CD4-positive, alpha-beta memory T cell (primary cell): ENCODE results near the gene ME3. TPM values are rescaled to one million over a fixed set of nuclear protein-coding genes. Genes with fewer than 3 reads are reported as not detected.

Source experiments
- CTCF ChIA-PET: fragments of 350-600 bp; sonication (Branson Sonifier 250); formaldehyde crosslinking; loops from one replicate; lab custom pipeline; 2021; ENCODE audit warnings: inconsistent platforms; ENCODE audit not compliant: partially characterized antibody; lab: Charles Lee
- POLR2A ChIA-PET: fragments of 350-600 bp; sonication (Branson Sonifier 250); formaldehyde crosslinking; loops from one replicate; lab custom pipeline; 2021; ENCODE audit not compliant: partially characterized antibody; lab: Charles Lee
- DNase-seq, 5 donors: peaks; one replicate each; pipeline versions ENCODE4 v3.0.0 to v3.0.0-alpha.2; 2020 to 2022; ENCODE audit warnings: mixed read lengths in 1 of 5
- H3K27ac ChIP-seq: one replicate; pipeline ENCODE4 v1.7.0; 2013; ENCODE audit warnings: low read depth, low read length
- H3K27me3 ChIP-seq: 2 replicates; pipeline ENCODE4 v1.7.0; 2013; ENCODE audit warnings: mild to moderate bottlenecking, low read length, moderate library complexity; ENCODE audit not compliant: insufficient read depth
- H3K36me3 ChIP-seq: 2 replicates; pipeline ENCODE4 v1.7.0; 2013; ENCODE audit warnings: mild to moderate bottlenecking, low read length, moderate library complexity; ENCODE audit not compliant: insufficient read depth
- H3K4me1 ChIP-seq: 2 replicates; pipeline ENCODE4 v1.7.0; 2013; ENCODE audit warnings: mild to moderate bottlenecking, low read length, moderate library complexity; ENCODE audit not compliant: insufficient read depth
- H3K4me3 ChIP-seq, 2 donors: one replicate each; pipeline ENCODE4 v1.7.0; 2013; ENCODE audit warnings: low read length in 2 of 2, mild to moderate bottlenecking in 1 of 2
- H3K9me3 ChIP-seq, 2 donors: one replicate each; pipeline ENCODE4 v1.7.0; 2013; ENCODE audit warnings: low read length in 2 of 2, control low read depth in 1 of 2; ENCODE audit not compliant: control insufficient read depth in 1 of 2
- H3K27ac Mint-ChIP-seq, 7 donors: one replicate each; pipeline ENCODE4 v1.8.0; 2020 to 2021; ENCODE audit warnings: mixed read lengths in 7 of 7, mild to moderate bottlenecking in 6 of 7, inconsistent platforms in 3 of 7, moderate library complexity in 3 of 7
- H3K27me3 Mint-ChIP-seq, 2 donors: one replicate each; pipeline ENCODE4 v1.8.0; 2020 to 2021; ENCODE audit warnings: mixed read lengths in 2 of 2
- H3K36me3 Mint-ChIP-seq, 2 donors: one replicate each; pipeline ENCODE4 v1.8.0; 2020 to 2021; ENCODE audit warnings: mixed read lengths in 2 of 2, inconsistent platforms in 1 of 2, mild to moderate bottlenecking in 1 of 2
- H3K4me1 Mint-ChIP-seq, 4 donors: one replicate each; pipeline ENCODE4 v1.8.0; 2020 to 2021; ENCODE audit warnings: mixed read lengths in 4 of 4, mild to moderate bottlenecking in 1 of 4
- H3K4me3 Mint-ChIP-seq, 8 donors: one replicate each; pipeline ENCODE4 v1.8.0; 2020 to 2021; ENCODE audit warnings: mixed read lengths in 8 of 8, mild to moderate bottlenecking in 7 of 8, moderate library complexity in 6 of 8, inconsistent platforms in 3 of 8
- H3K9me3 Mint-ChIP-seq, 8 donors: one replicate each; pipeline ENCODE4 v1.8.0; 2020 to 2021; ENCODE audit warnings: mixed read lengths in 8 of 8, mild to moderate bottlenecking in 5 of 8, inconsistent platforms in 3 of 8, moderate library complexity in 1 of 8
- intact Hi-C: fragments of 100-400 bp; cut with micrococcal nuclease; formaldehyde crosslinking; loops from one replicate; pipeline ENCODE4 v1.15.1; 2023
- polyA plus RNA-seq, 2 donors: library from polyadenylated mRNA; unstranded; fragments of 300-500 nt; fragmentation: Illumina TruSeq; gene quantifications; one replicate each; pipeline ENCODE4 v1.2.3, GENCODE V29; 2021
- total RNA-seq, 2 experiments: library from RNA; stranded (reverse); gene quantifications; one replicate each; pipeline ENCODE4 v1.2.3, GENCODE V29; 2021

ME3 gene
- total and polyA plus RNA-seq, 4 experiments from 2014 or later, result 0.15 to 1.9 (median 1.3) TPM; not detected in 1

DNA sequence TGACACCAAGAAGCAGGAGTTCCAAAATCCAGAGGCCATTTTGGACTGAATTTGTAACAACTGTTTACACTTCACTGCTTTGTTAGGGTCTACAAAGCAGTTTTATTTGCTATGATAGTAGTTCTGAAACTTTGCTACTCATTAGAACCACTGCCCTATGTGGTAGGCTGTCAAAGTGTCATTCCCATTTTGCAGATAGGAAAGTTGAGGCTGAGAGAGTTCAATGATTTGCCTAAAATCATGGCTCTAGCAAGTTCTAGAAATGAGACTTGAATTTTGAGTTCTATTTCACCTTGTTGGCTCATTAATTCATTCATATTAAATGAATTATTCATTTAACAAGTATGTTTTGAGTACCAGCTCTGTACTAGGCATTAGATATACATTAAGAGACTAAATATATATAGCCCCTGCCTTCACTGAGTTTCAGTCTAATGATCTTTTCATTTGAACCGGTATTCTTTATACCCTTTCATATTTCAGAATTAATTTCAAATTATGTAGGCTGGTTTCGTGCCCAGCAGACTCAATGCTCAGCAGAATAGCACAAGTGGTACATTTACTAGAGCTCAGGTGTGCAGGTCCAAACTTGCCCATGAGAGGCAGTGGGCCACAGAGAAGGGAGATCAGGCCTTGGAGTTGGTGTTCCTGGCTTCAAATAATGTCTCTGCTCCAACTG is 93.5 kb downstream of the ME3 start:
- H3K4me1 ChIP-seq, result no peaks in the 10 kb centered on the region
- H3K9me3 ChIP-seq, result no peaks in the 10 kb centered on the region
- intact Hi-C loops, result no loop called here
- H3K36me3 Mint-ChIP-seq, result no peaks in the 10 kb centered on the region
- no peaks in the 10 kb centered on the region for H3K36me3 ChIP-seq
- no peak overlapping the region for H3K27ac ChIP-seq
- H3K4me1 Mint-ChIP-seq, result no peaks in the 10 kb centered on the region
- POLR2A ChIA-PET, result no interaction called here
- H3K4me3 ChIP-seq, result no peak overlapping the region
- DNase-seq, result no peak
- peaks cover 1 to 8% of the 10 kb centered on the region in 2 donors for H3K27me3 Mint-ChIP-seq
- no peak overlapping the region for H3K27ac Mint-ChIP-seq
- H3K27me3 ChIP-seq, result no peaks in the 10 kb centered on the region
- CTCF ChIA-PET, result interaction anchor here (1.4 kb wide), 1 partner anchor 9 kb away, joined by 4 read pairs; no protein-coding TSS in a partner anchor
- H3K4me3 Mint-ChIP-seq, result no peak overlapping the region
- no peaks in the 10 kb centered on the region for H3K9me3 Mint-ChIP-seq

DNA sequence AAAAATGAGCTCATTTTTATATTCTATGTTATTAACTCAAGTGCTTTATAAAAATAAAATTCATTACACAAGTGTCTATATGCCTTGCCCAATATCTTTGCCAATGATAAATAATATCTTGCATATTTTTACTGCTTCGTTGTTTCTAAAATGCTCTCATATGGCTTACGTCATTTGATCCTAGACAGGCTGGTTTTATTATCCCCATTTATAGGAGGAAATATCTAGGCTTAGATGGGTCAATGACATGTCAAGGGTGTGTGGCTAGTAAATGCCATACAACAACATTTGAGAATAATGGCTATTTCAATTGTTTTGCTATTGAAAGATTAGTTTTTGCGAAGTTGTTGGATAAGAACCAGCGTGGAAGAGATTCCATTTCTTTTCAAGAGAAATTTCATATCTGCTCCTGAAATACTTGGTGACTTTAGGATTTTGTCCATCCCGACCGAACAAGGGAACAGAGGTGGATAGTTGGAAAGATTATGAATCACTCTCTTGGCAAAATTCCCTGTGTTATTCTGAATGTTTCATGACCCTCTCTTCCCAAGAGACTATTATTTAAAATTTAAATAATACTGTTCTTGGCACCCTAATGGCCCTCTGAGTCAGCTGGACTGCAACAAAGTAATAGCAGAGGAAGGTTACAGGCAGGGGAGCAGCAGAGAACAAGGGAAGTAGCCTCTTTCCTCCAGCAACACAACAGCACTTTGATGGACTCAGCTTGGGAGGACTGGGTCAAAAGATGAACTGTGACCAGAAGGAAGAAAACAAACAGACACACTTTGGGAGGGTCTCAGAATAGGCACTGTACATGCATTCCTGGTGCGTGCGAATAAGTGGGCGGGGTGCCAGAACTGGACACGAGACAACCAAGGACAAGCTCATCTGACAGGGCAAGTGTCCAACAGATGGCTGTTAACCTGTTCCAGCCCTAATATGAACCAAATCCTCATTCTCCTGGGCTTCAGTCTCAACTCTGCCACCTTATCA is 94.5 kb downstream of the ME3 start:
- Histone ChIP-seq H3K4me1 (no peaks in the 10 kb centered on the region), H3K9me3 (no peaks in the 10 kb centered on the region), H3K27ac (no peak overlapping the region), H3K27me3 (no peaks in the 10 kb centered on the region), H3K4me3 (no peak overlapping the region), H3K36me3 (no peaks in the 10 kb centered on the region)
- no peaks in the 10 kb centered on the region for H3K4me1 Mint-ChIP-seq
- DNase-seq, result no peak
- no peaks in the 10 kb centered on the region for H3K36me3 Mint-ChIP-seq
- POLR2A ChIA-PET, result no interaction called here
- H3K9me3 Mint-ChIP-seq, result no peaks in the 10 kb centered on the region
- no peak overlapping the region for H3K27ac Mint-ChIP-seq
- no peak overlapping the region for H3K4me3 Mint-ChIP-seq
- H3K27me3 Mint-ChIP-seq, result peaks cover 1 to 8% of the 10 kb centered on the region in 2 donors
- CTCF ChIA-PET, result no interaction called here
- intact Hi-C loops, result no loop called here

DNA sequence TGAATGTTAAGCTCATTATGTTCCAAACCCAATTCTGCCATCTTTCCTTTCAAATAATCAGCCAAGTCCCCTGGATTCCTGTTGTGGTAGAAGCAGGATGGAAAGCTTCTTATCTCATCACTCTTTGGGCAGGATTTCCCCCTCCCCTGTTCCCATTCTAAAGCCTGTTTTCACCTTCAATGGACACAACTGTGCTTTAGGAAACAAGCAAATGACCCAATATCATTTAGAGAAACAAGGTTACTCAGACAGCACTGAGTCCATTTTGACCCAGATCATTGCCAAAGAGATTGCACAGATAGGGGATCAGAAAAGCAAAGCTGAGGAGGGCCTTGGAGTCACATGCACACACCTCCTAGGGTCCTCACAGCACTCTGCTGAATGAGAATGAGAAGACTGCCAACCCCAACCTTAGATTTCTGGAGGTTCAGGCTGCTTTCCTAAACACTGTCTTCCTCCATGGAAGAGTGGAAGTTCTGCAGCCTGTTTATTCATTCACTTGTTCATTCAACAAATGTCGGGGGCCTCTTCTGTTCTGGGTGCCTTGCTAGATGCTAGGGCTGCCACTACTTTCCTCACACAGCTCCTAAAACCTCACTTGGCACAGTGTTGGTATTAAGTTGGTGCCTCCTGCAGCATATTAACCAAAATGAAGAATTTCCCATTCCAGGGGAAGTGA is 95.3 kb downstream of the ME3 start:
- Histone ChIP-seq H3K27me3 (no peaks in the 10 kb centered on the region), H3K4me3 (no peak overlapping the region), H3K9me3 (no peaks in the 10 kb centered on the region), H3K4me1 (no peaks in the 10 kb centered on the region), H3K36me3 (no peaks in the 10 kb centered on the region), H3K27ac (no peak overlapping the region)
- ChIA-PET CTCF (interaction anchor here (1.4 kb wide), 1 partner anchor 31 kb away, joined by 4 read pairs; no protein-coding TSS in a partner anchor), POLR2A (no interaction called here)
- intact Hi-C loops, result no loop called here
- H3K4me1 Mint-ChIP-seq, result no peaks in the 10 kb centered on the region
- DNase-seq, result no peak
- H3K27me3 Mint-ChIP-seq, result peaks cover 1 to 8% of the 10 kb centered on the region in 2 donors
- no peaks in the 10 kb centered on the region for H3K36me3 Mint-ChIP-seq
- no peak overlapping the region for H3K4me3 Mint-ChIP-seq
- H3K27ac Mint-ChIP-seq, result no peak overlapping the region
- H3K9me3 Mint-ChIP-seq, result no peaks in the 10 kb centered on the region

DNA sequence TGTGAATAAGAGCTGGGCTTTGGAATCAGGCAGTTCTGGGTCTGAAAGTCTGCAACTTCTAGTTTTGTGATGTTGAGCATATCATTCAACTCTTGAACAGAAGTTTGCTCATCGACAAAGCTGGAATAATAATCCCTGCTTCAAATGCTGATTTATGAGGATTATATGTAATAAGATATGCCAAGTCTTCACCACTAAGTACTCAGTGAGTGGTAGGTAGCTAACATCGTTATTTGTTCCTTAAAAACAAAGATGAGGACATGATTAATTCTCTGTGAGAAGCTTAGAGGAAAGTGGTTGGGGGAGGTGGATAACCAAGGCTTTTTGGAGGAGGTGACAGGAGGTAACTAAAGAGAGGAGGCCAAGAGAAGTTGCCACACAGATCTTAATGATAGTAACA is 96.5 kb downstream of the ME3 start:
- no peak overlapping the region for H3K4me3 ChIP-seq
- no peaks in the 10 kb centered on the region for H3K36me3 Mint-ChIP-seq
- no peaks in the 10 kb centered on the region for H3K27me3 ChIP-seq
- H3K36me3 ChIP-seq, result no peaks in the 10 kb centered on the region
- ChIA-PET POLR2A (no interaction called here), CTCF (interaction anchor here (1.4 kb wide), 1 partner anchor 32 kb away, joined by 4 read pairs; no protein-coding TSS in a partner anchor)
- no peak overlapping the region for H3K4me3 Mint-ChIP-seq
- no peak for DNase-seq
- H3K4me1 ChIP-seq, result no peaks in the 10 kb centered on the region
- no peaks in the 10 kb centered on the region for H3K9me3 ChIP-seq
- intact Hi-C loops, result no loop called here
- H3K4me1 Mint-ChIP-seq, result no peaks in the 10 kb centered on the region
- no peak overlapping the region for H3K27ac ChIP-seq
- H3K9me3 Mint-ChIP-seq, result no peaks in the 10 kb centered on the region
- H3K27me3 Mint-ChIP-seq, result peaks cover 1 to 3% of the 10 kb centered on the region in 2 donors
- peak overlapping the region in 1 of 7 donors; percentile 78 for H3K27ac Mint-ChIP-seq

DNA sequence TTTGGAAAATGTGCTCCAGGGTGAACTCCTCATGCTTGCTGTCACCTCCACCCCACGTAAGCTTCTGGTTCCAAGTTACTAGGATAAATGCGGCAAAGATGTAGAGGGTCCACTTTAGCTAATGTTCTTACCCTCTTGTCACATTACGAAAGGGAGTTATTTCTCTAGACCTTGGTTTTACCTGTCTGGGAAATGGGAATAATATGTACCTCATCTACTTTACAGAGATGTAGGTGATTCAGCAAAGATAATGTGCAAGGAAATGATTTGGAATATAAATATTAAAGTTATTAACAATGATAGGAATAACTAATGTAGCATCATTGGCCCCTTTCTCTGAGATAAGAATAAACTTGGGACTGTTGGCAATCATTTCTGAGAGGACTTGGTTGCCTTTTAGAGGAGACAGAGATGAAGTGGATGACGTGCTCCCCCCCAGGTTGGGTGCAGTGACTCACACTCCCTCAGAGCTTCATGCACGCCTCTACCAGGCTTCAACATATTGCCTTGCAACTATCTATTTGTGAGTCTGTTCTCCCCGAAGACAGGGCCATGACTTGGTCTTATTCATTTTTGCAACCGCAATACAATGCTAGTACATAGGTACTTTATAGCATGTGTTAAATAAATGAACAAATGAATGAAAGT is 97.1 kb downstream of the ME3 start:
- POLR2A ChIA-PET, result no interaction called here

DNA sequence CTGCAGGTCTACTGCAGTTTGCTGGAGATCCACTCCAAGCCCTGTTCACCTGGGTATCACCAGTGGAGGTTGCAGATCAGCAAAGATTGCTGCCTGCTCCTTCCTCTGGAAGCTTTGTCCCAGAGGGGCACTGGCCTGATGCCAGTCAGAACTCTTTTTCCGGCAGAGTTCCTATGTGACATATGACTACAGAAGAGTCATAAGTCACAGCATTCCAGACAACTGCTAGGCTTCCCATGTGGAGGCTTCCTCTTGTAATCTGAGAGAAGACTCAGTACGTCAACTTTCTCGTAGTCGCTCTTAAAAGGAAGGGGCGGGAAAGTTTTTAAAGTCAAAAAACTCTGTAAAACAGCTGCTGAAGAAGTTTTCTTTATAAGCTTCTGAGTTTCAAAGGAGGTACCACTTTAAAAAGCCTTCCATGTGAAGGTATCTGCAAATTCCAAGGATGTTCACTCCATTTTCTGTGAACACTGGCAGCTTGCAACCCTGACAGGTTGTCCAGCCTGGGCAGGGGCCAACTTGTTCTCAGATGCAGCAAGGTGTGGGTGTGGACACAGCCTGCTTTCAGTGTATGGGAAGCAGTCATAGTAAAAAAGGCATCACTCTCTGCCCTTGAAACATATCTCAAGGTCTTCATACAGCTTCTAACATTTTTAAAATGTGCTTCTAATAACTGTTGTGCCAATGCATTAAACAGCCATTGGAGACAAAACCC is 97.8 kb downstream of the ME3 start:
- Mint-ChIP-seq H3K4me3 (no peak overlapping the region), H3K27ac (no peak overlapping the region), H3K27me3 (peaks cover 1 to 3% of the 10 kb centered on the region in 2 donors), H3K9me3 (no peaks in the 10 kb centered on the region), H3K4me1 (no peaks in the 10 kb centered on the region), H3K36me3 (no peaks in the 10 kb centered on the region)
- Histone ChIP-seq H3K36me3 (no peaks in the 10 kb centered on the region), H3K9me3 (no peaks in the 10 kb centered on the region), H3K27ac (no peak overlapping the region), H3K4me3 (no peak overlapping the region), H3K4me1 (no peaks in the 10 kb centered on the region), H3K27me3 (no peaks in the 10 kb centered on the region)
- no peak for DNase-seq
- intact Hi-C loops, result no loop called here
- CTCF ChIA-PET, result no interaction called here
- POLR2A ChIA-PET, result no interaction called here

More for the DNA sequence above, 97.1 kb downstream of the ME3 start:
- Histone ChIP-seq H3K9me3 (no peaks in the 10 kb centered on the region), H3K4me1 (no peaks in the 10 kb centered on the region), H3K27ac (no peak overlapping the region), H3K36me3 (no peaks in the 10 kb centered on the region), H3K4me3 (no peak overlapping the region), H3K27me3 (no peaks in the 10 kb centered on the region)
- H3K4me1 Mint-ChIP-seq, result no peaks in the 10 kb centered on the region
- H3K36me3 Mint-ChIP-seq, result no peaks in the 10 kb centered on the region
- no peaks in the 10 kb centered on the region for H3K9me3 Mint-ChIP-seq
- peaks cover 1 to 3% of the 10 kb centered on the region in 2 donors for H3K27me3 Mint-ChIP-seq
- intact Hi-C loops, result no loop called here
- no peak overlapping the region for H3K27ac Mint-ChIP-seq
- DNase-seq, result no peak
- CTCF ChIA-PET, result interaction anchor here (1.4 kb wide), 1 partner anchor 33 kb away, joined by 4 read pairs; no protein-coding TSS in a partner anchor
- H3K4me3 Mint-ChIP-seq, result no peak overlapping the region
